ENCODE measurements around the gene WASF3.

Gene WASF3

GRCh38 chr13:26541678-26542568, 15.6 kb upstream of the WASF3 start:
- in situ Hi-C loops (cut with HindIII; ENCODE audit: low sequenced_read_pairs): no loop called here

GRCh38 chr13:26544707-26545106, 12.8 kb upstream of the WASF3 start:
- in situ Hi-C loops (cut with HindIII; ENCODE audit: low sequenced_read_pairs): no loop called here

GRCh38 chr13:26548205-26548765, 9.2 kb upstream of the WASF3 start:
- in situ Hi-C loops (cut with HindIII; ENCODE audit: low sequenced_read_pairs): no loop called here

GRCh38 chr13:26549713-26550112, 7.8 kb upstream of the WASF3 start:
- in situ Hi-C loops (cut with HindIII; ENCODE audit: low sequenced_read_pairs): no loop called here

- in situ Hi-C loops (cut with HindIII; ENCODE audit: low sequenced_read_pairs): no loop called here
Observed at GRCh38 chr13:26551255-26551860, 6.1 kb upstream of the WASF3 start.

- in situ Hi-C loops (cut with HindIII; ENCODE audit: low sequenced_read_pairs): no loop called here
Observed at GRCh38 chr13:26555413-26555812, 2.1 kb upstream of the WASF3 start.

- in situ Hi-C loops (cut with HindIII; ENCODE audit: low sequenced_read_pairs): no loop called here
Observed at GRCh38 chr13:26557051-26557392, 461 bp upstream of the WASF3 start.

- in situ Hi-C loops (cut with HindIII; ENCODE audit: low sequenced_read_pairs): no loop called here
Observed at GRCh38 chr13:26558074-26558805, 757 bp downstream of the WASF3 start.

GRCh38 chr13:26558987-26559386, 1.5 kb downstream of the WASF3 start:
- in situ Hi-C loops (cut with HindIII; ENCODE audit: low sequenced_read_pairs): no loop called here

- in situ Hi-C loops (cut with HindIII; ENCODE audit: low sequenced_read_pairs): no loop called here
Observed at GRCh38 chr13:26560456-26560855, 3.0 kb downstream of the WASF3 start.

- in situ Hi-C loops (cut with HindIII; ENCODE audit: low sequenced_read_pairs): no loop called here
Observed at GRCh38 chr13:26561067-26561466, 3.6 kb downstream of the WASF3 start.

- in situ Hi-C loops (cut with HindIII; ENCODE audit: low sequenced_read_pairs): no loop called here
Observed at GRCh38 chr13:26561651-26562511, 4.4 kb downstream of the WASF3 start.

GRCh38 chr13:26562512-26562890, 5.0 kb downstream of the WASF3 start:
- in situ Hi-C loops (cut with HindIII; ENCODE audit: low sequenced_read_pairs): no loop called here

- in situ Hi-C loops (cut with HindIII; ENCODE audit: low sequenced_read_pairs): no loop called here
Observed at GRCh38 chr13:26563713-26564112, 6.2 kb downstream of the WASF3 start.

GRCh38 chr13:26568132-26568815, 10.8 kb downstream of the WASF3 start:
- in situ Hi-C loops (cut with HindIII; ENCODE audit: low sequenced_read_pairs): no loop called here

- in situ Hi-C loops (cut with HindIII; ENCODE audit: low sequenced_read_pairs): no loop called here
Observed at GRCh38 chr13:26571518-26571917, 14.0 kb downstream of the WASF3 start.

- in situ Hi-C loops (cut with HindIII; ENCODE audit: low sequenced_read_pairs): no loop called here
Observed at GRCh38 chr13:26575244-26575643, 17.8 kb downstream of the WASF3 start.

GRCh38 chr13:26579580-26579979, 22.1 kb downstream of the WASF3 start:
- in situ Hi-C loops (cut with HindIII; ENCODE audit: low sequenced_read_pairs): no loop called here

- in situ Hi-C loops (cut with HindIII; ENCODE audit: low sequenced_read_pairs): no loop called here
Observed at GRCh38 chr13:26583662-26584061, 26.2 kb downstream of the WASF3 start.

GRCh38 chr13:26584713-26585112, 27.2 kb downstream of the WASF3 start:
- in situ Hi-C loops (cut with HindIII; ENCODE audit: low sequenced_read_pairs): no loop called here

All from endothelial cell of hepatic sinusoid (primary cell).